HEK293T (cell line): Measurements from ENCODE around the gene LAMB2.

ENCODE experiments used
- BHLHE40 ChIP-seq: fragments of 450-650 bp; IDR thresholded peaks from 2 replicates; pipeline ENCODE4 v1.6.1; 2016; ENCODE audit warnings: mild to moderate bottlenecking, moderate library complexity, borderline replicate concordance
- ELF4 ChIP-seq: fragments of 450-650 bp; IDR thresholded peaks from 2 replicates; pipeline ENCODE4 v1.6.1; 2017; ENCODE audit warnings: antibody characterized with exemption
- FOXA1 ChIP-seq: fragments of 450-650 bp; IDR thresholded peaks from 2 replicates; pipeline ENCODE4 v1.6.1; 2016; ENCODE audit warnings: mild to moderate bottlenecking
- FOXK2 ChIP-seq: fragments of 450-650 bp; IDR thresholded peaks from 2 replicates; pipeline ENCODE4 v1.6.1; 2016; ENCODE audit warnings: mild to moderate bottlenecking
- FOXM1 ChIP-seq: fragments of 450-650 bp; IDR thresholded peaks from 2 replicates; pipeline ENCODE4 v1.6.1; 2017; ENCODE audit warnings: mild to moderate bottlenecking, borderline replicate concordance
- L3MBTL2 ChIP-seq: fragments of 450-650 bp; conservative IDR thresholded peaks from 2 replicates; pipeline ENCODE4 v1.6.1; 2016; ENCODE audit warnings: mild to moderate bottlenecking
- LEF1 ChIP-seq: fragments of 450-650 bp; IDR thresholded peaks from 2 replicates; pipeline ENCODE4 v1.6.1; 2017; ENCODE audit warnings: mild to moderate bottlenecking, borderline replicate concordance
- PKNOX1 ChIP-seq: fragments of 450-650 bp; IDR thresholded peaks from 2 replicates; pipeline ENCODE4 v1.6.1; 2016
- SP1 ChIP-seq: fragments of 450-650 bp; IDR thresholded peaks from 2 replicates; pipeline ENCODE4 v1.6.1; 2017
- TARDBP ChIP-seq: fragments of 450-650 bp; IDR thresholded peaks from 2 replicates; pipeline ENCODE4 v1.6.1; 2016
- ZNF384 ChIP-seq: fragments of 450-650 bp; IDR thresholded peaks from 2 replicates; pipeline ENCODE4 v1.6.1; 2016

GRCh38 chr3:49093853-49094767 is 38.7 kb downstream of the LAMB2 start, which contains the start of gene QRICH1:
- TF ChIP-seq FOXA1, result no peak
- TF ChIP-seq FOXK2, result no peak; the same call in 1 of the 2 replicates
- no peak for TF ChIP-seq L3MBTL2
- no peak for TF ChIP-seq TARDBP
- TF ChIP-seq SP1, result peak; percentile 94
- TF ChIP-seq LEF1, result no peak; the same call in 1 of the 2 replicates
- TF ChIP-seq PKNOX1, result no peak
- peak; percentile 48 for TF ChIP-seq ELF4
- no peak for TF ChIP-seq BHLHE40
- TF ChIP-seq FOXM1, result peak; percentile 96
- TF ChIP-seq ZNF384, result no peak
